ENCODE data around the gene LRP8.

Gene LRP8

DNA sequence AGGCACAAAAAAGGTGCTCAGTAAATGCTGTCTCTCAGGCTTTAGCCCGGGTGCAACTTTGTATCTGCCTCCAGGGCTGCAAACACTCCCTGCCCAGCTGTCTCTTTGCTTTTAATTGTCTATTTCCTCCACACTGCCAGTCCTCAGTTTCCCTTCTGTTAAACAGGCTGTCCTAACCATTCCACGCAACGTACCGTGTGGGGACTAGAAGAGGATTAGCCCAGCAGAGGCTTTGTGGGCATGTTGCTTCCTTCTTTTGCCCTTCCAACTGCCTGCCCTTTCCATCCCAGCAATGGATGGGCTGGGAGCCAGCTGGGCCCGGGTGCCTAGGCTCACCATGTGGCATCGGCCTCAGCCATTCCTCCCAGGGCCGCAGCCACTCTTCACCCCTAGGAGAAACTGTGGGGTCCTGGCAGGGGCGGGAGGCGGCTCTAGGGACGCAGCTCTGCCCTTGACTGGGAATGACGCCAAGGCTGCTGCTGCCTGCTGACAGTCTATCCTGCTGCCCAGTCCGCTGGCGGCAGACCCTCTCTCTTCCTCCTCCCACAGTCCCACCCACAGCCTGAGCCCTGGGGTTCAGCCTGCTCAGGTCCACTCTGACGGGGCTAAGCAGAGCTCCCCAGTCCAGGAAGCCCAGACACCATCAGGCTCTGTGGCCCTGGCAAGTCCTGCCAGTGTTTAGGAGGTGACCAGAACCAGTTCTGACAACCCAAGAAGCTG lies 40.6 kb upstream of the LRP8 start:
- Histone ChIP-seq H3K9me3 (ENCODE audit: insufficient read depth, low read depth, low read length) (peaks cover 3% of the 10 kb centered on the region), H3K79me1 (ENCODE audit: low read length) (no peaks in the 10 kb centered on the region), H3K9ac (ENCODE audit: low read length) (no peak overlapping the region), H3K79me2 (ENCODE audit: control insufficient read depth, insufficient read depth, low read length, poor library complexity) (no peaks in the 10 kb centered on the region), H3K14ac (ENCODE audit: low read length) (no peak overlapping the region), H4K8ac (ENCODE audit: low read depth, low read length) (no peak overlapping the region), H2AK5ac (ENCODE audit: low read length) (no peak overlapping the region), H2BK120ac (ENCODE audit: insufficient read depth, low read length, poor library complexity) (no peak overlapping the region), H3K4me3 (ENCODE audit: low read depth, low read length) (no peak overlapping the region), H2AFZ (ENCODE audit: insufficient read depth, low read length, poor library complexity) (no peak overlapping the region), H4K91ac (ENCODE audit: low read depth, low read length) (no peak overlapping the region), H4K12ac (ENCODE audit: low read depth, low read length) (no peak overlapping the region), H3K36me3 (ENCODE audit: control insufficient read depth in 1 of 2, insufficient read depth in 2 of 2, low read length in 2 of 2) (no peaks in the 10 kb centered on the region), H2BK12ac (ENCODE audit: low read length) (no peak overlapping the region), H2BK5ac (ENCODE audit: low read depth, low read length, poor library complexity) (no peak overlapping the region), H3K4me1 (ENCODE audit: control insufficient read depth in 1 of 2, insufficient read depth in 2 of 2, low read length in 2 of 2) (peaks cover 0 to 4% of the 10 kb centered on the region in 2 experiments), H3K23ac (ENCODE audit: low read length) (no peak overlapping the region), H3K4ac (ENCODE audit: low read depth, low read length) (no peak overlapping the region), H3K4me2 (ENCODE audit: low read length) (no peak overlapping the region), H3K27ac (ENCODE audit: low read depth, low read length) (no peak overlapping the region), H3K27me3 (ENCODE audit: insufficient read depth, low read length) (no peaks in the 10 kb centered on the region), H3K18ac (ENCODE audit: low read length) (no peak overlapping the region)
- no peak for DNase-seq
- no CpG with 5 or more reads among the region's 14 CpGs for WGBS (ENCODE audit: extremely low coverage, insufficient coverage, insufficient read length)

DNA sequence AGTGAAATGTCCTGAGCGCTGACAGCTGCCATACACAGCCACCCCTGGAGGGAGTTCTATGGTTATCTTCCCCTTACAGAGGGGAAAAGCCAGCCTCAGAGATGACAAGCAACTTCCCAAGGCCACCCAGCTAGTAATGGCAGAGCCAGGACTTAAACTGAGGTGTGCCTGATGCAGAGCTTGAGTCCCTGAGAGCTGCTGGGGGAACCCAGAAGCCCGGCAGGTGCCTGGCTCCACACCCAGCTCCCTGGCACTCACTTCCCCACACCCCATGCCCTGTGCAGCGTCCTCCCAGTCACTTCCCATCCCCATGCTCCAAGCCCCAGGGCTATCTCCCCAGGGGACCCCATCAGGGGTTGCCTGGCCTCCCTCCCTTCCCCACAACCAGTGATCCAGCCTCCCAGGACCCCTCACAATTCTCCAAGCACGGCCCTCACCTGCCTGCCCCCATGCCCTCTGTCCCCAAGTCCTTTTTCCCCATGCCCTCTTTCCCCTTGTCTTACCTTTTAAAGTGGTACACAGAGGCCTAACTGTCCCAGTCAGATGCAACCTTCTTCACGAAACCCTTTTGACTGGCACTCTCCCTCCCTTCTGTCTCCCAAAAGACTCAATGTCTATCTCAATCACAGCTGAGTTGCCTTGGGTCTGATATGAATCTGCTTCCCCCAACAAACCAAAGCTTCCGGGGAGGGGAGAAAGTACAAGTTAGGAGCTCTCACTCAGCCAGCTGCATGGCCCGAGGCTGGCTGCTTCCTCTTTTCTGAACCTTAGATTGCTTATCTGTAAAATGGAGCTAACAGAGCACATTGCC lies 39.8 kb upstream of the LRP8 start:
- Histone ChIP-seq H3K4me2 (ENCODE audit: low read length) (no peak overlapping the region), H2BK12ac (ENCODE audit: low read length) (no peak overlapping the region), H3K4me3 (ENCODE audit: low read depth, low read length) (no peak overlapping the region), H3K79me2 (ENCODE audit: control insufficient read depth, insufficient read depth, low read length, poor library complexity) (no peaks in the 10 kb centered on the region), H2AFZ (ENCODE audit: insufficient read depth, low read length, poor library complexity) (no peak overlapping the region), H3K27me3 (ENCODE audit: insufficient read depth, low read length) (no peaks in the 10 kb centered on the region), H3K4ac (ENCODE audit: low read depth, low read length) (no peak overlapping the region), H4K12ac (ENCODE audit: low read depth, low read length) (no peak overlapping the region), H2BK5ac (ENCODE audit: low read depth, low read length, poor library complexity) (no peak overlapping the region), H3K14ac (ENCODE audit: low read length) (no peak overlapping the region), H3K9me3 (ENCODE audit: insufficient read depth, low read depth, low read length) (peaks cover 5% of the 10 kb centered on the region), H3K79me1 (ENCODE audit: low read length) (no peaks in the 10 kb centered on the region), H3K18ac (ENCODE audit: low read length) (no peak overlapping the region), H2AK5ac (ENCODE audit: low read length) (no peak overlapping the region), H3K36me3 (ENCODE audit: control insufficient read depth in 1 of 2, insufficient read depth in 2 of 2, low read length in 2 of 2) (no peaks in the 10 kb centered on the region), H2BK120ac (ENCODE audit: insufficient read depth, low read length, poor library complexity) (no peak overlapping the region), H3K27ac (ENCODE audit: low read depth, low read length) (no peak overlapping the region), H3K4me1 (ENCODE audit: control insufficient read depth in 1 of 2, insufficient read depth in 2 of 2, low read length in 2 of 2) (peaks cover 0 to 4% of the 10 kb centered on the region in 2 experiments), H4K8ac (ENCODE audit: low read depth, low read length) (no peak overlapping the region), H4K91ac (ENCODE audit: low read depth, low read length) (no peak overlapping the region), H3K9ac (ENCODE audit: low read length) (no peak overlapping the region), H3K23ac (ENCODE audit: low read length) (no peak overlapping the region)
- no peak for DNase-seq
- WGBS (ENCODE audit: extremely low coverage, insufficient coverage, insufficient read length), result no CpG with 5 or more reads among the region's 7 CpGs

DNA sequence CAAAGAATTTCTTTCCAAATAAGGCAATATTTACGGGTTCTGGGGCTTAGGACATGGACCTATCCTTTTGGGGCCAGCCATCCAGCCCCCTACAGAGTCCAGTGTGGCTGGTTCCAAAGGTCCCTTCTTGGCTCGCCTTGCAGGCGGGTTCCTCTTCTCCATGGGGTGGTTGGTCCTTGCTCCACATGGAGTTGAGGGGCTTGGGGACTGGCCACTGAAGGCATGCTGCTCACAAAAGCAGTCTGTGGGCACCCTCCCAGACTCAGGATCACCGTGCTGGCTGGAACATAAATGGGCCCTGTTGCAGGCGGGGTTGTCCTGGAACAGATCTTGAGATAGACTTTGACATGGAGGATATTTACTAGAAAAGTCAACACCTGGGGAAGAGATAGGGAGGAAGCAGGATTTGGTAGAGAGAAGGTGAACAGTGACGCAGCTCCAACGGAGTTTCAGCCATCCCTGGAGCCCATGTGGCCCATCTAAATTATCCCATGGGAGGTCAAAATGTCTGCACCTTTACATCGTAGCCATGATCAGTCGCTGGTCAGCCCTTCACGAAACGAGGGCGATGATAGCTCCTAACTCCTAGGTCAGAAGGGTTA lies 39.1 kb upstream of the LRP8 start:
- H3K27ac ChIP-seq (ENCODE audit: low read depth, low read length), result no peak overlapping the region
- no peak overlapping the region for H2BK120ac ChIP-seq (ENCODE audit: insufficient read depth, low read length, poor library complexity)
- no peak overlapping the region for H3K23ac ChIP-seq (ENCODE audit: low read length)
- peaks cover 5% of the 10 kb centered on the region for H3K9me3 ChIP-seq (ENCODE audit: insufficient read depth, low read depth, low read length)
- peaks cover 0 to 4% of the 10 kb centered on the region in 2 experiments for H3K4me1 ChIP-seq (ENCODE audit: control insufficient read depth in 1 of 2, insufficient read depth in 2 of 2, low read length in 2 of 2)
- no peak overlapping the region for H2BK12ac ChIP-seq (ENCODE audit: low read length)
- no peak overlapping the region for H2BK5ac ChIP-seq (ENCODE audit: low read depth, low read length, poor library complexity)
- H3K9ac ChIP-seq (ENCODE audit: low read length), result no peak overlapping the region
- no peak overlapping the region for H3K4ac ChIP-seq (ENCODE audit: low read depth, low read length)
- H3K4me3 ChIP-seq (ENCODE audit: low read depth, low read length), result no peak overlapping the region
- no peaks in the 10 kb centered on the region for H3K79me2 ChIP-seq (ENCODE audit: control insufficient read depth, insufficient read depth, low read length, poor library complexity)
- no peak overlapping the region for H2AFZ ChIP-seq (ENCODE audit: insufficient read depth, low read length, poor library complexity)
- H3K36me3 ChIP-seq (ENCODE audit: control insufficient read depth in 1 of 2, insufficient read depth in 2 of 2, low read length in 2 of 2), result no peaks in the 10 kb centered on the region
- no CpG with 5 or more reads among the region's 12 CpGs for WGBS (ENCODE audit: extremely low coverage, insufficient coverage, insufficient read length)
- no peaks in the 10 kb centered on the region for H3K79me1 ChIP-seq (ENCODE audit: low read length)
- no peak overlapping the region for H3K14ac ChIP-seq (ENCODE audit: low read length)
- no peak overlapping the region for H4K8ac ChIP-seq (ENCODE audit: low read depth, low read length)
- DNase-seq, result no peak
- H4K12ac ChIP-seq (ENCODE audit: low read depth, low read length), result no peak overlapping the region
- H3K4me2 ChIP-seq (ENCODE audit: low read length), result no peak overlapping the region
- no peak overlapping the region for H2AK5ac ChIP-seq (ENCODE audit: low read length)
- no peak overlapping the region for H4K91ac ChIP-seq (ENCODE audit: low read depth, low read length)
- H3K27me3 ChIP-seq (ENCODE audit: insufficient read depth, low read length), result no peaks in the 10 kb centered on the region
- no peak overlapping the region for H3K18ac ChIP-seq (ENCODE audit: low read length)

DNA sequence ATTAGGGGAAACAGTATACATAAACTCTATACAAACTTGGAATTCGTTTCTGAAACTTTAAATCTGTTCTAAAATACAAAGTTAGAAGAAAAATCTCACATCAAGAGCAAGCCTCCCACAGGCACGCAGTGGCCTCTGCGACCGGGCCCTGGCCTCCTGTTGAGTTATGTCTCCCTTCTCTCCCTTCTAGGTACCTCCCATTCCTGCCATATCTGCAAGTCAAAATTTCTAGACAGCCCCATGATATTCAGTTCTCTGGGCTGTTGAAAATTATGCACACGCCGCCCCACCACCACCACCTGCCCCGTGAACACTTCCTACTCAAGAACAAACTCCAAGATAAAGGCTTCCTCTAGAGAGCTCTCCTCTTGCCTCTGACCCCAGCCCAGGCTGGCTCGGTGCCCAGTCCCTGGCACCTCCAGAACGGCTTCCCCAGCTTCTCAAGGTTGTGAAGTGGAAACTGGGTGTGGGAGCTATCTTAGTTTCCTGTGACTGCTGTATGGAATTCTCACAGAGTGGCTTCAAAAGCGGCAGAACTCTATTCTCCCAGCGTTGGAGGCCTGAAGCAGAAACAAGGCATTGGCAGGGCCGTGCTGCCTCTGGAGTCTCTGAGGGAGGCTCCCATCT lies 37.7 kb upstream of the LRP8 start:
- H3K4me2 ChIP-seq (ENCODE audit: low read length), result no peak overlapping the region
- H3K4me3 ChIP-seq (ENCODE audit: low read depth, low read length), result no peak overlapping the region

More for the DNA sequence above, 37.7 kb upstream of the LRP8 start:
- H2AK5ac ChIP-seq (ENCODE audit: low read length), result no peak overlapping the region
- H3K14ac ChIP-seq (ENCODE audit: low read length), result no peak overlapping the region
- H2BK12ac ChIP-seq (ENCODE audit: low read length), result no peak overlapping the region
- WGBS (ENCODE audit: extremely low coverage, insufficient coverage, insufficient read length), result no CpG with 5 or more reads among the region's 12 CpGs
- no peaks in the 10 kb centered on the region for H3K79me1 ChIP-seq (ENCODE audit: low read length)
- no peak overlapping the region for H3K9ac ChIP-seq (ENCODE audit: low read length)
- H3K23ac ChIP-seq (ENCODE audit: low read length), result no peak overlapping the region
- no peak overlapping the region for H2BK120ac ChIP-seq (ENCODE audit: insufficient read depth, low read length, poor library complexity)
- H3K18ac ChIP-seq (ENCODE audit: low read length), result no peak overlapping the region
- peaks cover 0 to 4% of the 10 kb centered on the region in 2 experiments for H3K4me1 ChIP-seq (ENCODE audit: control insufficient read depth in 1 of 2, insufficient read depth in 2 of 2, low read length in 2 of 2)
- no peak overlapping the region for H4K8ac ChIP-seq (ENCODE audit: low read depth, low read length)
- H3K9me3 ChIP-seq (ENCODE audit: insufficient read depth, low read depth, low read length), result peaks cover 3% of the 10 kb centered on the region
- no peaks in the 10 kb centered on the region for H3K27me3 ChIP-seq (ENCODE audit: insufficient read depth, low read length)
- no peak for DNase-seq
- no peak overlapping the region for H3K4ac ChIP-seq (ENCODE audit: low read depth, low read length)
- H3K36me3 ChIP-seq (ENCODE audit: control insufficient read depth in 1 of 2, insufficient read depth in 2 of 2, low read length in 2 of 2), result no peaks in the 10 kb centered on the region
- H3K79me2 ChIP-seq (ENCODE audit: control insufficient read depth, insufficient read depth, low read length, poor library complexity), result no peaks in the 10 kb centered on the region
- H3K27ac ChIP-seq (ENCODE audit: low read depth, low read length), result no peak overlapping the region
- no peak overlapping the region for H2BK5ac ChIP-seq (ENCODE audit: low read depth, low read length, poor library complexity)
- H2AFZ ChIP-seq (ENCODE audit: insufficient read depth, low read length, poor library complexity), result no peak overlapping the region
- no peak overlapping the region for H4K12ac ChIP-seq (ENCODE audit: low read depth, low read length)
- H4K91ac ChIP-seq (ENCODE audit: low read depth, low read length), result no peak overlapping the region
